Fibroblast of lung (primary cell): ENCODE measurements around the gene IQCB1.

ENCODE experiments used
- CTCF ChIP-seq, 2 donors: IDR thresholded peaks in 1 of 2; conservative IDR thresholded peaks in 1 of 2; 1 replicate in 1 of 2; 2 replicates in 1 of 2; pipeline ENCODE4 v1.5.1; 2011 to 2012; ENCODE audit warnings: low read length in 2 of 2, control low read depth in 1 of 2, inconsistent platforms in 1 of 2, low read depth in 1 of 2, mild to moderate bottlenecking in 1 of 2
- EZH2 ChIP-seq: IDR thresholded peaks from 2 replicates; pipeline ENCODE4 v1.5.1; 2012; ENCODE audit warnings: low read length, control low read depth, mild to moderate bottlenecking; ENCODE audit errors: missing control alignments

GRCh38 chr3:121749276-121750086 lies 85.4 kb downstream of the IQCB1 start, which contains the start of gene GOLGB1:
- TF ChIP-seq EZH2, result no peak
- TF ChIP-seq CTCF (conservative IDR thresholded peaks at IDR 0.05 in 1 of 2, IDR thresholded peaks at IDR 0.05 in 1 of 2; ENCODE audit: low read depth in 1 of 2, low read length in 2 of 2), result no peak
